Muscle layer of duodenum (tissue), 2 donors: Measurements from ENCODE around the gene RWDD4.

Experiments used
- H3K27ac ChIP-seq: one replicate; pipeline ENCODE4 v1.7.0; 2013; ENCODE audit warnings: mild to moderate bottlenecking, low read length
- H3K27me3 ChIP-seq: one replicate; pipeline ENCODE4 v1.7.0; 2013; ENCODE audit warnings: low read depth, mild to moderate bottlenecking, control low read depth, low read length
- H3K36me3 ChIP-seq, 2 donors: one replicate each; pipeline ENCODE4 v1.7.0; 2013; ENCODE audit warnings: low read length in 2 of 2, control low read depth in 1 of 2, mild to moderate bottlenecking in 1 of 2; ENCODE audit not compliant: insufficient read depth in 2 of 2, control insufficient read depth in 1 of 2
- H3K4me1 ChIP-seq, 2 donors: one replicate each; pipeline ENCODE4 v1.7.0; 2013; ENCODE audit warnings: low read length in 2 of 2, mild to moderate bottlenecking in 2 of 2, control low read depth in 1 of 2, moderate library complexity in 1 of 2; ENCODE audit not compliant: insufficient read depth in 2 of 2, control insufficient read depth in 1 of 2
- H3K4me3 ChIP-seq, 2 donors: one replicate each; pipeline ENCODE4 v1.7.0; 2013; ENCODE audit warnings: low read length in 2 of 2, low read depth in 1 of 2, mild to moderate bottlenecking in 1 of 2
- H3K9me3 ChIP-seq, 2 donors: one replicate each; pipeline ENCODE4 v1.7.0; 2013; ENCODE audit warnings: low read length in 2 of 2, control low read depth in 1 of 2, mild to moderate bottlenecking in 1 of 2; ENCODE audit not compliant: control insufficient read depth in 1 of 2
- donor health status: healthy.

The RWDD4 gene

DNA sequence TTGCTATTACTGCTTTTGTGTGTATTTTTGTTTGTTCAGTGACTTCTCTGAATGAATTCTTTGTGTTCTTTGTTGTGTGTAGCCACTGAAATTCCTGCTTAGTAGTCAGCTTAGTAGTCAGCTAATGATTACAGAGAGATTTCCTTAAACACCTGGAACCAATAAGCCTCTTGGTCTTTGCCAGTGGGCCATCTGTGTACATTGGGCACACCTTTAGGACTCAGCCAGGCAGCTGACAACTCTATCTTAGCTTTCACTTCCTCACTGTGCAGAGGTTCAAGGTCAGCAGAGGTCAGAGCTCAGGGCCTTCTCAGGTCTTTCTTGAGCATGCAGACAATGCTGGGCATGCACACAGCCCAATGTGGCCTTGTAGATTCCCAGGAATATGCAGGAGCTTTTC lies 59.3 kb downstream of the RWDD4 start:
- H3K4me1 ChIP-seq: no peaks in the 10 kb centered on the region
- no peak overlapping the region for H3K27ac ChIP-seq
- H3K36me3 ChIP-seq: no peaks in the 10 kb centered on the region
- H3K9me3 ChIP-seq: no peaks in the 10 kb centered on the region
- no peak overlapping the region for H3K4me3 ChIP-seq
- H3K27me3 ChIP-seq: no peaks in the 10 kb centered on the region

DNA sequence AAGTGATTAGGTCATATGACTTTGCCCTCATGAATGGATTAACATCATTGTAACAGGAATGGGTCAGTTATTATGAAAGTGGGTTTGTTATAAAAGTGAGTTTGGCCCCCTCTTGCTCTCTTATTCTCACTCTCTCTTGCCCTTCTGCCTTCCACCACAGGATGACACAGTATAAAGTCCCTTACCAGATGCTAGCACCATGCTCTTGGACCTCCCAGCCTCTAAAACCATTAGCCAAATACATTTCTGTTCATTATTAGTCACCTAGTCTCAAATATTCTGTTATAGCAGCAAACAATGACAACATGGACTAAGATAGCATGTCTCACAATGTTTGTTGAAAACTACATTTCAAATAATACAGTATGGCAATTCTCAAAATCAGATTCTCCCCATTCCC lies 59.7 kb downstream of the RWDD4 start:
- Histone ChIP-seq H3K27me3 (no peaks in the 10 kb centered on the region), H3K27ac (no peak overlapping the region), H3K4me1 (no peaks in the 10 kb centered on the region), H3K36me3 (no peaks in the 10 kb centered on the region), H3K4me3 (no peak overlapping the region), H3K9me3 (no peaks in the 10 kb centered on the region)

DNA sequence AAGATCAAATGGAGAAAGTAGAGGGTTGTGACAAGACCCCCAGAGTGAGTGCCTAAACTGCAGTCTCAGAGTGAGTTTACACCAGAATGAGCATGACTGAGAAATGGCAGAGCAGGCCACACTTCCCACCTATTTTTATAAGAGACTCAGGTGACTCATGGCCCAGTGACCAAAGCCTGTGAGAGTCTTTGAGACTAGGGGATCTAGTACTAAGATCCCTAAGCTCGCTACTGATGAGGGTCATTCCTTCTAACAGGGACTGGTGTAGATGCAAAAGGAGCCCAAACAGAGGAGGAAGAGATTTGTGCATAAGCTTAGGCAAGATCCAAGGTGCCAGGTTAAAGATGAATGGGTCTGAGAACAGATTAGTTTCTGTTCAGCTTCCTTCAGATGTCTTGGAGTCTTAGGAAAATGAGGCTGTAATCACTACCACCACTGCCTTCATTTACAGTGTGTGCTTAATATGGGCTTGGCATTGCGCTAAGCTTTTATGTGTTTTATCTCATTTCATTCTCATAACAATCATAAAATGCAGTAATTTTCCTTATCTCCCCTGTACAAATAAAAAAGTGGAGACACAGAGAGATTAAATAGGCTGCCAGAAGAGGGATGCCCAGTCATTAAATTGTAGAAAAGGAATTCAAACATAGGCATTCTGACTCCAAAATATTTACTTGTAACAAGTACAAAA lies 62.8 kb downstream of the RWDD4 start:
- no peaks in the 10 kb centered on the region for H3K9me3 ChIP-seq
- H3K36me3 ChIP-seq: no peaks in the 10 kb centered on the region
- no peaks in the 10 kb centered on the region for H3K27me3 ChIP-seq
- H3K27ac ChIP-seq: no peak overlapping the region
- H3K4me1 ChIP-seq: no peaks in the 10 kb centered on the region
- H3K4me3 ChIP-seq: no peak overlapping the region

DNA sequence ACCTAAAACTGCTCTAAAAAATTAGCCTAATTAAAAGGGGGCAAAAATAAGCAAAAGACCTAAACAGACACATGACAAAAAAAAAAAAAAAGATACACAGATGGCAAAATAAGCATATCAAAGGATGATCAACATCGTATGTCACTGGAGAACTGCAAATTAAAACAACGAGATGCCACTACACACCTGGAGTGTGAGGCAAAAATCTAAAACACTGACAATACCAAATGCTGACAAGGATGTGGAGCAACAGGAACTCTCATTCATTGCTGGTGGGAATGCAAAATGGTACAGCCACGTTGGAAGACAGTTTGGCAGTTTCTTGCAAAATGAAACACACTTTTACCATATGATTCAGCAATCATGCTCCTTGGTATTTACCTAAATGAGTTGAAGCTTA lies 64.2 kb downstream of the RWDD4 start:
- no peak overlapping the region for H3K4me3 ChIP-seq

DNA sequence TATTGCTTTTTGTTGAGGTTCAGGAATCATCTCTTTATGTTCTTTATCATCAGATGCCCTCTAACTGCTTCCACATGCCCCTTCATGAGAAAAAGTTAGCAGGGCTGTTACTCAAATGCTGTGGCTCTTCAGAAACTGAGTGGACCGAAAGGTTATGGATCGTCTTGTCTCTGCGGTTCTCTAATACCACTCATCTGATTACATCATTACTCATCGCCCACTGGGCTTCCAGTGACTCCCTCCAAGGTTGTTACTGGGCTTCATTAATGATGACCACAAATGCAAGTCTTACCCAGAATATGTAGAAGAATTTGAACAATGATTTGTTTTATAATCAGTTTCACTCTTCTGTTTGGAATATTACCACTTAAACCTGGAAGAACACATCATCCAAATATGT lies 67.7 kb downstream of the RWDD4 start:
- H3K9me3 ChIP-seq: no peaks in the 10 kb centered on the region
- H3K36me3 ChIP-seq: no peaks in the 10 kb centered on the region
- H3K27ac ChIP-seq: no peak overlapping the region
- no peaks in the 10 kb centered on the region for H3K27me3 ChIP-seq
- H3K4me3 ChIP-seq: no peak overlapping the region
- H3K4me1 ChIP-seq: peaks cover 3 to 8% of the 10 kb centered on the region in 2 donors

More for the DNA sequence above, 64.2 kb downstream of the RWDD4 start:
- no peaks in the 10 kb centered on the region for H3K27me3 ChIP-seq
- H3K27ac ChIP-seq: no peak overlapping the region
- H3K9me3 ChIP-seq: no peaks in the 10 kb centered on the region
- peaks cover 0 to 2% of the 10 kb centered on the region in 2 donors for H3K4me1 ChIP-seq
- no peaks in the 10 kb centered on the region for H3K36me3 ChIP-seq
